Amniotic epithelial cell (primary cell): ENCODE data around the gene TSEN34.
A peak's percentile ranks its signal among the peaks of the same experiment; 100 is the strongest.
"Not testable (repeated sequence)": the region's sequence is repeated elsewhere in the genome, so short reads cannot be mapped to it uniquely, and the experiment has no call there.

Experiments
- DNase-seq: peaks from one replicate; pipeline ENCODE4 v3.0.0-alpha.2; 2010; ENCODE audit warnings: low read depth

Gene TSEN34

DNA sequence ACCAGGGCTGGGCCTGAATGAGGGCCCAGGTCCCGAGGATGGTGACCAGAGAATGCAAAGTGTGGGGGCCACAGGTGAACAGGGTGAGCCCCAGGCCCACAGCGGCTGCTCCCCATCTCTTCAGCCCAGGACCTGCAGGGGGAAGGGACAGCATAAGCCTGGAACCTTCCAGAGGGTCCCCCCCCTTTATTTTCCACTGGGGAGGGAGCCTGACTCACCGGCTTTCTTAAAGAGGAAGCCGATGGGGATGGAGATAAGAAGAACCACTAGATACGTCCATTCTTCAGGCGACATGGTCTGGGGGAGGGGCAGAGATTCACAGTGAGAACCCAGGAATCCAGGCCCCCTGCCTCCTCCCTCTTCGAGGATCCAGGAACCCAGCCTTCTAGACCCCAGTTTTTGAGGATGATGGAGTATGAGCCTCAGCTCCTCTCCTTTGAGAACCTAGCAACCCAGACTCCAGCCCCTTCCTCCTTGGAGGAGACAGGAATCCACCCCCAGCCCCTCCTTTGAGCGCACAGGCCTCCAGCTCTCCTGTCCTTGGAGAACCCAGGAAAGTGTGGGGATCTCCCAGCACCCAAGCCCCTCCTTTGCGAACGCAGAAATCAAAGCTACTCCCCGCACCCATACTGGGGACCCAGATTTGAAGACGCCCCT lies 2.8 kb upstream of the TSEN34 start:
- peak; percentile 81 for DNase-seq

GRCh38 chr19:54189145-54189734 lies 1.9 kb upstream of the TSEN34 start, which contains the start of gene MBOAT7:
Gene MBOAT7, minus strand, starts transcription at chr19:54189580. Its CDS starts 1,072 bp downstream, at chr19:54188508.
- no peak for DNase-seq

GRCh38 chr19:54189735-54190502 lies 1.2 kb upstream of the TSEN34 start:
- peak; percentile 100 for DNase-seq

DNA sequence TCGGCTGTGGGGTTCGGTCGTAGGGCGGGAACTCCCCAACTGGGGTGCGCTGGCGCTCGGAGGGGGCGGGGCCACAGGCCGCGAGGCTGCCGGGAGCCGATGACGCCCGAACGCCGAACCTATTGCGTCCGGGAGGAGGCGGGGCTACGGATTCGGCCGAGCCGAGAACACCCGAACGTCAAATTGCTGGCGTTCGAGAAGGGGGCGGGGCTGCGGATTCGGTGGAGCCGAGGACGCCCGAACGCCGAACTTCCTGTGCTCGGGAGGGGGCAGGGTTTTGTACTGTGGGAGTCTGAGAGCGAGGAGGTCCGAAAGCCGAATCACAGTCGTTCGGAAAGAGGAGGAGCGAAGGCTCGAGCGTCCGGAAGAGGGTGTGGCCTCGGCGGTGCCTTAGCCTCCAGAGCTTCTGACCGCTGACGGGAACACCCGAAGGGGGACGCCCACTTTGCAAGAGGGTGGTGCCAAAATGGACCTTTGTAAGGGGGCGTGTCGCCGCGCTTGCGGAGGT lies 551 bp upstream of the TSEN34 start:
- DNase-seq, result peak; percentile 99

DNA sequence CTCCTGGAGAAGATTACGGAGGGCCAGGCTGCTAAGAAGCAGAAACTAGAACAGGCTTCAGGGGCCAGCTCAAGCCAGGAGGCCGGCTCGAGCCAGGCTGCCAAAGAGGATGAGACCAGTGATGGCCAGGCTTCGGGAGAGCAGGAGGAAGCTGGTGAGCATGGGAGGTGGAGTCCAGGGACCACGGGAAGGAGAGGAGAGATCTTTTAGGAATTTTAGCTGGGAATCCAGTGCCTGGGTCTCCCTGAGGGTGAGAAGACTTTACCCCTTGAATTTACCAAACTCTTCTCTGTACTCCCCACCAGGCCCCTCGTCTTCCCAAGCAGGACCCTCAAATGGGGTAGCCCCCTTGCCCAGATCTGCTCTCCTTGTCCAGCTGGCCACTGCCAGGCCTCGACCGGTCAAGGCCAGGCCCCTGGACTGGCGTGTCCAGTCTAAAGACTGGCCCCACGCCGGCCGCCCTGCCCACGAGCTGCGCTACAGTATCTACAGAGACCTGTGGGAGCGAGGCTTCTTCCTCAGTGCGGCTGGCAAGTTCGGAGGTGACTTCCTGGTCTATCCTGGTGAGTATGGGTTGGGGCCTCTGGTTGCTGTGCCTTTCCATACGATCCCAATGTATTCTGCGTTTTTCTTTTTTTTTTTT lies 824 bp downstream of the TSEN34 start:
- no peak for DNase-seq

DNA sequence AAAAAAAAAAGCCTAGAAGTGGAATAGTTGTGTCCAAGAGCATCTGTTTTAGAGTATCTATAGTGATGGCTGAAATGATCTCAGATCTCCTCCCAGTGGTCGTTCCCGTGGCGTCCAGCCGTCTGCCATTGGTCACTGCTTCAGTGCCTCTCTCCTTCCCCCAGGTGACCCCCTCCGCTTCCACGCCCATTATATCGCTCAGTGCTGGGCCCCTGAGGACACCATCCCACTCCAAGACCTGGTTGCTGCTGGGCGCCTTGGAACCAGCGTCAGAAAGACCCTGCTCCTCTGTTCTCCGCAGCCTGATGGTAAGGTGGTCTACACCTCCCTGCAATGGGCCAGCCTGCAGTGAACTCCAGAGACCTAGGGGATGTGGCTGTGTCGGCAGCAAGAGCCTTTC lies 1.9 kb downstream of the TSEN34 start:
- DNase-seq, result no peak

- DNase-seq, result not testable (repeated sequence)
These were observed 3.4 kb downstream of the TSEN34 start for GRCh38 chr19:54194463-54194862.

DNA sequence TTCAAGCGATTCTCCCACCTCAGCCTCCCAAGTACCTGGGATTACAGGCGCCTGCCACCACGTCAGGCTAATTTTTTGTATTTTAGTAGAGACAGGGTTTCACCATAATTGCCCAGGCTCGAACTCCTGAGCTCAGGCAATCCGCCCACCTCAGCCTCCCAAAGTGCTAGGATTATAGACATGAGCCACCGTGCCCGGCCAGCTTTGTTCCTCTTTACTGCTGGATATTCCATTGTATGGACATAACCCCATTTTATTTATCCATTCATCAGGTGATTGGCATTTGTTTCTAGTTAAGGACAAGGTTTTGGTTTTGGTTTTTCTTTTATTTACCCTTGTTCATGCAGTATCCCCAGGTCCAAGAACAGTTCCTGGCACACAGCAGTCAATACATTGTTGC lies 5.4 kb downstream of the TSEN34 start:
- DNase-seq, result no peak

GRCh38 chr19:54197121-54197520 lies 6.0 kb downstream of the TSEN34 start:
- DNase-seq, result no peak

DNA sequence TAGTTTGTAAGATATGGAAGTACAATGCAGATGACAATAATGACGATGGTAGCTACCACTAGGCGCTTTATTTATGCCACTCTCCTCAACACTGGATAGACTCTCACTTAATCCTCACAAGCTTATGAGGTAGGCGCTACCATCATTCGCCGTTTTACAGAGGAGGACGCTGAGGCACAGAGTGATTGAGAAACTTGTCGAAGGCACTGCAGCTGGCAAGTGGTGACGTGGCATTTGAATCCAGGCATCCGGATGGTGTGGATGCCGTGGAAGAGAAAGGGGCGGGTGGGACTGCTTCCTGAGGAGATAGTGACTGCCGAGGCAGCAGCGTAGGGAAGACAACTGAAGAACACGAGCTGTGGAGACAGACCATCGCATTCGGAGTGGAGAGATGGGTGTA lies 8.3 kb downstream of the TSEN34 start:
- no peak for DNase-seq

DNA sequence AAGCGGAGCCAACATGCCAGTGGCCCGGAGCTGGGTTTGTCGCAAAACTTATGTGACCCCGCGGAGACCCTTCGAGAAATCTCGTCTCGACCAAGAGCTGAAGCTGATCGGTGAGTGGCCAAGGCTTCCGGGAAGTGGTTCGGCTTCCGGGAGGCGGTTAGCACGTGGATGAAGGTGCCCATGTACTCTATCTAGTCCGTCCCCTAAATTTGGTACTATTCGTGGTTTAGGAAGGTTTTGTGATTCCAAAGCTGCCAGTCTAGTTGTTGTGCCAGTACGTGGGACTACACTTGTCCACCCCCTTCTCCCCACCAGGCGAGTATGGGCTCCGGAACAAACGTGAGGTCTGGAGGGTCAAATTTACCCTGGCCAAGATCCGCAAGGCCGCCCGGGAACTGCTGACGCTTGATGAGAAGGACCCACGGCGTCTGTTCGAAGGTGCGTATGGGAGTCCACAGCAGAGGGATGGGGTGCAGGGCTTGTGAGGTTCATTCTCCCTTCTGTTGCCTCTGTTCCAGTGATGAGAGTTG lies 10.1 kb downstream of the TSEN34 start:
- no peak for DNase-seq

DNA sequence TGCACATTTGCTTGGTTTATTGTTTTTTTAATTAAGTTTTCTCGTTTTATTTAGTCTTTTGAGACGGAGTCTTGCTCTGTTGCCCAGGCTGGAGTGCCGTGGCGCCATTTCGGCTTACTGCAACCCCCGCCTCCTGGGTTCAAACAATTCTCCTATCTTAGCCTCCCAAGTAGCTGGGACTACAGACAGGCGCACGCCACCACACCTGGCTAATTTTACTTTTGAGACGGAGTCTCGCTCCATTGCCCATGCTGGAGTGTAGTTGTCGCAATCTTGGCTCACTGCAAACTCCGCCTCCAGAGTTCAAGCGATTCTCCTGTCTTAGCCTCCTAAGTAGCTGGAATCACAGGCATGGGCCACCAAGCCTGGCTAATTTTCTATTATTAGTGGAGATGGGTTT lies 10.9 kb downstream of the TSEN34 start:
- no peak for DNase-seq

- DNase-seq, result peak; percentile 54
These were observed 12.1 kb downstream of the TSEN34 start for GRCh38 chr19:54203151-54203611.

DNA sequence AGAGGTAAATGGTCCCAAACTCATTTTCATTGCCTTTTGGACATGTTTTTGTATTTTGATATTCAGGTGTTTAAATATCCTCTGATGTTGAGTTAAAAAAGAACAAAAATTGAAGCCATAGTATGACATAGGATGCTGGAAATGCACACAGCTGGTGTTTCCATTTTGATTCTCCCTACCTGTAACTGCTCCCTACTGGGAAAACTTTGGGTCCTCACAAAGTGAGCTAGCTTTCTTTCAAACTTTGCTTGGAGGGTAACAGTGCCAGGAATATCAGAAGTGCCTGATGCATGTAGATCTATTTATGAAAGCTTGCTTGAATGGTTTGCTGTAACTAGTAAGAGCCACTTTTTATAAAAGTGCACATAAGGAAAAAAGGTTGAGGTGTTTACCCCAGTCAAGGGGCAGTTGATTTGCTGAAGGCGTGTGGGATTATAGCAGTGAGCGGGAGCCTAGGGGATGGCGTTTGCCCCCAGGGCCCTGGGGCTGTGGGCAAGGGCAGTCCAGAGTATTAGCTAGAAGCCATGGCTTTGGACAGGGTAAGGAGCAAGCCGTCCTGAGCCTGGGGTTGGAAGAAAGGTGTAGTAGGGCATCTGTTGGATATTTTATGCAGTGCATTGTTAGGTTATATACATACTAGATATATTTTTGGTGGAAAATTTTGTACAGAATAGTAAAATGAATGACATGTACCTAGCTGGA lies 13.8 kb downstream of the TSEN34 start:
- no peak for DNase-seq

GRCh38 chr19:54206030-54206830 lies 15.1 kb downstream of the TSEN34 start:
- DNase-seq, result no peak

DNA sequence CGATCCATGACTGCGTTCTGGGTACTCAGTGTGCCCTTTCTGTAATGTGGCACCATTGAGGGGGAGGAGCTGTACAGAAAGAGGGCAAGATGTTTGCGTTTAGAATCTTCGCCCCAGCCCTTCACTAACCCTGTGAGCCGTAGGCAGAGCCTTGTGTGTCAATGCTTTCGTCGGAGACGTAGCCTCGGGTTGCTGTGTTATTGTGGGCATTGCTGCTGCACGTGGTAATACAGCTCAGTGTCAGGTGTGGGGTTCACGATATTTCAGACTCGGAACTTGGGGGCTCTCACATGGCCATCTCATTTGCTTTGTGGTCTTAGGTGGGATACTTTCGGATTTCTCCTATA lies 15.7 kb downstream of the TSEN34 start:
- DNase-seq, result no peak

GRCh38 chr19:54207193-54207592 lies 16.1 kb downstream of the TSEN34 start:
- not testable (repeated sequence) for DNase-seq

- DNase-seq, result no peak
These were observed 16.5 kb downstream of the TSEN34 start for GRCh38 chr19:54207676-54207982.

- DNase-seq, result peak; percentile 100
These were observed 17.1 kb downstream of the TSEN34 start for GRCh38 chr19:54207983-54208783.

- peak; percentile 39 for DNase-seq
These were observed 17.6 kb downstream of the TSEN34 start for GRCh38 chr19:54208784-54209057.
